CD14-positive monocyte (primary cell): ENCODE measurements around the gene DCLK2. TPM values are rescaled to one million over a fixed set of nuclear protein-coding genes. Genes with fewer than 3 reads are reported as not detected.
"Not testable (repeated sequence)": the region's sequence is repeated elsewhere in the genome, so short reads cannot be mapped to it uniquely, and the experiment has no call there.

Source experiments
- DNase-seq, 3 donors: peaks; one replicate each; pipeline ENCODE4 v3.0.0-alpha.2; 2011 to 2022
- H2AFZ ChIP-seq: 2 replicates; pipeline ENCODE4 v1.6.0; 2012; ENCODE audit warnings: mild to moderate bottlenecking, low read depth, low read length, inconsistent platforms; ENCODE audit not compliant: insufficient read depth, poor library complexity, severe bottlenecking
- H3K27ac ChIP-seq, 2 donors: 1 replicate in 1 of 2; 2 replicates in 1 of 2; pipeline ENCODE4 v1.5.1; 2012 to 2013; ENCODE audit warnings: low read length in 2 of 2, control low read depth in 1 of 2, inconsistent platforms in 1 of 2, low read depth in 1 of 2, mild to moderate bottlenecking in 1 of 2
- H3K27me3 ChIP-seq, 2 donors: one replicate each; pipeline versions ENCODE4 v1.6.0 to v1.6.1; 2011 to 2013; ENCODE audit warnings: low read length in 2 of 2; ENCODE audit not compliant: control insufficient read depth in 2 of 2, insufficient read depth in 2 of 2
- H3K36me3 ChIP-seq, 2 donors: replicated peaks in 1 of 2; 1 replicate in 1 of 2; 2 replicates in 1 of 2; pipeline versions ENCODE4 v1.5.1 to v1.6.1; 2012 to 2013; ENCODE audit warnings: low read length in 2 of 2, control low read depth in 1 of 2, inconsistent platforms in 1 of 2, mild to moderate bottlenecking in 1 of 2; ENCODE audit not compliant: insufficient read depth in 2 of 2, control insufficient read depth in 1 of 2
- H3K4me1 ChIP-seq, 2 donors: 1 replicate in 1 of 2; 2 replicates in 1 of 2; pipeline versions ENCODE4 v1.5.1 to v1.6.1; 2012 to 2013; ENCODE audit warnings: low read length in 2 of 2, control low read depth in 1 of 2, inconsistent platforms in 1 of 2, mild to moderate bottlenecking in 1 of 2, moderate library complexity in 1 of 2; ENCODE audit not compliant: insufficient read depth in 2 of 2, control insufficient read depth in 1 of 2
- H3K4me2 ChIP-seq: replicated peaks from 2 replicates; pipeline ENCODE3; 2012; ENCODE audit warnings: low read length, moderate library complexity, mild to moderate bottlenecking; ENCODE audit not compliant: poor library complexity, severe bottlenecking; ENCODE audit errors: extremely low read depth
- H3K4me3 ChIP-seq, 3 experiments: fragments of 200-600 bp in 1 of 3; sonication (generic) in 1 of 3; replicated peaks in 1 of 3; 1 replicate in 2 of 3; 2 replicates in 1 of 3; pipeline ENCODE4 v1.5.1; 2011 to 2013; ENCODE audit warnings: low read length in 3 of 3, mild to moderate bottlenecking in 3 of 3, control low read depth in 2 of 3, low read depth in 2 of 3, inconsistent platforms in 1 of 3, moderate library complexity in 1 of 3
- H3K79me2 ChIP-seq: 2 replicates; pipeline ENCODE4 v1.6.0; 2012; ENCODE audit warnings: mild to moderate bottlenecking, control low read depth, inconsistent platforms, low read length, moderate library complexity; ENCODE audit not compliant: insufficient read depth
- H3K9ac ChIP-seq: 2 replicates; pipeline ENCODE4 v1.6.0; 2017; ENCODE audit warnings: low read length, mild to moderate bottlenecking; ENCODE audit not compliant: insufficient read depth, poor library complexity, severe bottlenecking
- H3K9me3 ChIP-seq, 2 donors: replicated peaks in 1 of 2; 1 replicate in 1 of 2; 2 replicates in 1 of 2; pipeline versions ENCODE4 v1.5.1 to v1.6.1; 2012 to 2013; ENCODE audit warnings: low read length in 2 of 2, control low read depth in 1 of 2; ENCODE audit not compliant: control insufficient read depth in 1 of 2, insufficient read depth in 1 of 2
- H4K20me1 ChIP-seq: 2 replicates; pipeline ENCODE4 v1.6.0; 2012; ENCODE audit warnings: mild to moderate bottlenecking, low read length, control low read depth, moderate library complexity; ENCODE audit not compliant: insufficient read depth
- H3K27ac Mint-ChIP-seq, 7 donors: one replicate each; pipeline ENCODE4 v1.8.0; 2020; ENCODE audit warnings: mild to moderate bottlenecking in 7 of 7, mixed read lengths in 7 of 7, moderate library complexity in 6 of 7, inconsistent platforms in 2 of 7
- H3K27me3 Mint-ChIP-seq, 3 donors: one replicate each; pipeline ENCODE4 v1.8.0; 2021 to 2022; ENCODE audit warnings: low read depth in 3 of 3, mild to moderate bottlenecking in 3 of 3, mixed read lengths in 3 of 3, moderate library complexity in 3 of 3, inconsistent platforms in 1 of 3
- H3K36me3 Mint-ChIP-seq, 2 donors: one replicate each; pipeline ENCODE4 v1.8.0; 2020; ENCODE audit warnings: mixed read lengths in 2 of 2, inconsistent platforms in 1 of 2, mild to moderate bottlenecking in 1 of 2
- H3K4me1 Mint-ChIP-seq: one replicate; pipeline ENCODE4 v1.8.0; 2020; ENCODE audit warnings: mild to moderate bottlenecking, mixed read lengths
- H3K4me3 Mint-ChIP-seq, 2 donors: one replicate each; pipeline ENCODE4 v1.8.0; 2020; ENCODE audit warnings: mild to moderate bottlenecking in 2 of 2, mixed read lengths in 2 of 2, moderate library complexity in 1 of 2
- H3K9me3 Mint-ChIP-seq, 7 donors: one replicate each; pipeline ENCODE4 v1.8.0; 2020 to 2022; ENCODE audit warnings: mixed read lengths in 7 of 7, mild to moderate bottlenecking in 6 of 7, moderate library complexity in 6 of 7, inconsistent platforms in 2 of 7
- CTCF ChIP-seq: fragments of 200-600 bp; IDR thresholded peaks from one replicate; pipeline ENCODE4 v1.8.0; 2022; ENCODE audit warnings: antibody characterized with exemption, mild to moderate bottlenecking
- WGBS: methylation state at CpG from one replicate; pipeline ENCODE4 v1.1.5; 2013; ENCODE audit warnings: missing lambda C conversion rate; ENCODE audit not compliant: insufficient coverage; 5-methylcytosine and 5-hydroxymethylcytosine counted together
- intact Hi-C, 2 donors: fragments of 100-400 bp; cut with micrococcal nuclease; formaldehyde crosslinking; loops; one replicate each; pipeline versions ENCODE4 v1.15.0 to v1.15.1; 2023
- polyA plus RNA-seq, 3 donors: library from polyadenylated mRNA; depleted of rRNA in 1 of 3; unstranded in 2 of 3; stranded (reverse) in 1 of 3; fragments of 300-500 nt in 2 of 3; fragments of >200 nt in 1 of 3; fragmentation: Illumina TruSeq in 2 of 3; gene quantifications; 1 replicate in 2 of 3; 2 replicates in 1 of 3; pipeline ENCODE4 v1.2.3, GENCODE V29; 2012 to 2021

The DCLK2 gene
- polyA plus RNA-seq, 3 donors = 0.13 TPM; not detected in 2

GRCh38 chr4:150192986-150193385 lies 114.7 kb downstream of the DCLK2 start:
- Histone ChIP-seq H2AFZ (no peak overlapping the region), H3K27ac (no peak overlapping the region), H3K4me3 (no peak overlapping the region), H3K36me3 (no peaks in the 10 kb centered on the region), H3K9me3 (no peaks in the 10 kb centered on the region), H3K9ac (no peak overlapping the region), H3K27me3 (no peaks in the 10 kb centered on the region), H3K4me1 (no peaks in the 10 kb centered on the region), H4K20me1 (no peaks in the 10 kb centered on the region), H3K4me2 (no peak overlapping the region), H3K79me2 (no peaks in the 10 kb centered on the region)
- intact Hi-C loops = no loop called here
- H3K36me3 Mint-ChIP-seq = no peaks in the 10 kb centered on the region
- no peak for TF ChIP-seq CTCF
- H3K27me3 Mint-ChIP-seq = no peaks in the 10 kb centered on the region
- no peak overlapping the region for H3K4me3 Mint-ChIP-seq
- no peaks in the 10 kb centered on the region for H3K4me1 Mint-ChIP-seq
- DNase-seq = no peak
- WGBS = no CpG with 5 or more reads among the region's 3 CpGs
- no peak overlapping the region for H3K27ac Mint-ChIP-seq
- no peaks in the 10 kb centered on the region for H3K9me3 Mint-ChIP-seq

- H3K4me3 Mint-ChIP-seq, H3K9ac ChIP-seq, H3K4me2 ChIP-seq, H3K4me1 Mint-ChIP-seq, H3K27me3 Mint-ChIP-seq, H3K36me3 ChIP-seq, H3K9me3 Mint-ChIP-seq, H3K9me3 ChIP-seq, H3K27me3 ChIP-seq, H3K27ac Mint-ChIP-seq, H2AFZ ChIP-seq, H3K36me3 Mint-ChIP-seq, H3K4me1 ChIP-seq, H3K4me3 ChIP-seq, intact Hi-C loops, H3K27ac ChIP-seq, H4K20me1 ChIP-seq, H3K79me2 ChIP-seq, DNase-seq: not testable (repeated sequence)
- WGBS = no CpG with 5 or more reads among the region's 4 CpGs
Observed at GRCh38 chr4:150197256-150197655, 119.0 kb downstream of the DCLK2 start.
